Measurements from ENCODE around the gene CSRP3.

Gene CSRP3

DNA sequence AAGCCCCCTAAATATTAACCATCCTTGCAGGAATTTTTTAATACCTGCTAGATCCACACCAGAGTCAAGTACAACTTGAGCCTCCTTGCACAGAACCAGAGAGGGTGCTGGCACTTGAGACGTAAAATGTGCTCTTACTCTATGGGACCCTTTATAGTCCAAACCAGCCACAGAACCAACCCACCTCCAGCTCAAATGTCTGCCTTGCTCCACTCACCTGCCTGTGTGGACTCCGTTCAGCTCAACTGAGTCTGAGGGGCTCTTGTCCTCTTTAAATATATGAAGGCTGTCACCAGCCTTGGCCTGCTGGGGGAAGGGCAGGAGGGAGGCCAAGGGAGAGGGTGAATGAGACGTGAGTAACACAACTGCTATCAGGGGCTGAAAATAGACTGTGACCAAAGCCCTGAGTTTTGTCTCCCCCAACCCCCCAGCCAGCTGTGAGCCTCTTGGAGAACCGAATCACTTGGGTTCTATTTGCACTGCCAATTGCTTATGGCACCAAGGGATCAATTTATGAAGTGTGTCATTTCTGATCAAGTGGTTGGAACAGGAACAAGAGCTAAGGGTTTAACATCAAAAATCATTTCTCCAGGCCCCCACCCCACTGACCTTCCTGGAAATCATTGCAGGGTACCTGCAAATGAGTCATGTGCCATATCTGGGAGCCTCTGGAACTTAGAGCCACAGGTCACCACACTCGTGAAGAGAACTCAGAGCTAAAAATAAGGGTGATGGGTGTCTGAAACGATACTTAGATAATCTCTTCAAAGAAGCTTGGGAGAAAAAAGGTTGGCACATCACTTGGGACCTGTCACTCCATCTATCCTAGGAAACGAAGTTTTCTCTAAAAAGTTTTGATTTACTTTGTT, at the start of gene CSRP3:
CSRP3 (minus strand) TSS at position 247 of the 869 bp plus-strand sequence. CDS start 9,535 bp downstream, outside the sequence.
- DNase-seq = no peak

DNA sequence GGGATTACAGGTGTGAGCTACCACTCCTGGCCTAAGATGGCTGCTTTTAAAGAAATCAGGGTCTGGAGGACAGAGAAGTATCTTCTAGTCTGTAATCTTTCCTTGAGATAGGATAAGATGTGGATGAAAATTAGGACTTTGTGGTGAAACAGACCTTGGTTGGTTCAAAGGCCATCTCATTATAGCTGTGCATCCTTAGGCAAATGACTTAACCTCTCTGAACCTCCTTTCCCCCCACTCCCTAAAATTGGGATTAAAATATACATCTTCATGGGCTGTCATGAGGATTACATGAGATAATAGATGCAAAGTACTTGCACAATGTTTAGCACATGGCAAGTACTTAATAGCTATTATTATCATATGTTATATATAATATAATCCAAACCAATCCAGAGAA, 49.8 kb upstream of the CSRP3 start:
- no peak for DNase-seq

DNA sequence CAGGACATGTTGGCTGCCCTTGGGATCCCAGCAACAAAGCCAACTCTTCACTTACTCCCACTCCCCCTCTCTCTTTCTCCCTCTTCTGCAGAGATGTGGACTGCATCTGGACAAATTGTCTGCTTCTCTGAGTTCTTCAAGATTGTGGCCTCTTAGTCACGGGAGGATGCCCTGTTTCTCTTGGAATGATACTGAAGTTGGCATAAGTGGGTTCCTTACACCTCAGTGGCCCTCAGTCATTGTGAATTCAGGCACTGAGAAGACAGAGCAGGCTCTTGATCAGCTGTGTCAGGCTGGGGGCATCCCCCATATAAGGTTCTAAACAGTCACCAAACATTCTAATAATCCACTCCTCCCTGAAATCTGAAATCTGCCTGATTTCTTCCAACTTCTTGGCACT, 45.0 kb upstream of the CSRP3 start:
- DNase-seq = no peak

DNA sequence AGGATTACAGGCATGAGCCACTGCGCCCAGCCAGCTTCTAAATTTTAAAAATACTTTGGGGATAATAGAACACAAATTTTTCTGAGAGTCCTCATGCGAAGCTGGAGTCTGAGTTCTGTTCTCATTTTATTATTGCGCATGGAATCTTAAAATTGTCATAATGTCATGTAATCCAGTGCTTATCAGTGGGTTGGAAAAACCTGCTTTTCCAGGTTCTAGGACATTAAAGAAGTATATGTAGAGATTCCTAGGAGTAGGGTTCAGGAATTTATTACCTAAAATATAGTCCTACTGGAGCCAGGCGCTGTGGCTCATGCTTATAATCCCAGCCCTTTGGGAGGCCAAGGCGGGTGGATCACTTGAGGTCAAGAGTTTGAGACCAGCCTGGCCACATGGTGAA, 43.6 kb upstream of the CSRP3 start:
- no peak for DNase-seq

DNA sequence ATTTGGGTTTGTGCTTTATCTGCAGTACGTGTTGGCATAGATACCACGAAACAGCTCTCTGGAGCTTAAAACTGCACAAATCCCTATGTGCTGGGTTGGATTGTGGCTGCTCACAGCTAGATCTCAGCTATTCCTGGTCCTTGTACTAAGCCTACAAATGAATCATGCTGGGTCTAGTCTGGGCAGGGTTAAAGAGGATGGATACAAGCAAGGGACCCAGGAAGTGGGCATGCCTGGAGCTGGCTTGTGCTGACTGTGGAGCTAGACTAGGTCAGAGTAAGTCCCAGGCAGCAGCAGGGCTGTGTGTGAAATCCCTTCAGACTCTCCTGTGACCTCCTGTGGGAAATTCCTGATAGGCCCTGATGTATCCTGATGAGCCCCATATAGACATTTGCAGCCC, 42.8 kb upstream of the CSRP3 start:
- no peak for DNase-seq

DNA sequence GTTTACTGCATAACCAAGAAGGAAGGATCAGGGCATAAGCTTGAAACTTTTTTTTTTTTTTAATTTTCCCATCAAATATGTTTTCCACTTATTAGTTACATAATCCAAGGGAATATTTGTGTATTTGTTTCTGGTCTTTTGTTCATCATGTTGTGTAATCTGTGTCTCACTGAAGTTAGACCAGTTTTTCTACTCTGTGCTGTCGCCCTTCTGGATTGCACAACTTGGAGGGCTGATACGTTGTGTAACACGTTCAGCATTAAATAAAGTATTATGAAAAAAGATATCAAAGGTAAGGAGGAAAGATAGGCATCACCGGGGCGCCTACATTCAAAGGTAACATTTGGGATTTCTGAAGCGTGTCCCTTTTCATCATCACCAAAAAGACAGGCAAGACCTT, 42.3 kb upstream of the CSRP3 start:
- no peak for DNase-seq

DNA sequence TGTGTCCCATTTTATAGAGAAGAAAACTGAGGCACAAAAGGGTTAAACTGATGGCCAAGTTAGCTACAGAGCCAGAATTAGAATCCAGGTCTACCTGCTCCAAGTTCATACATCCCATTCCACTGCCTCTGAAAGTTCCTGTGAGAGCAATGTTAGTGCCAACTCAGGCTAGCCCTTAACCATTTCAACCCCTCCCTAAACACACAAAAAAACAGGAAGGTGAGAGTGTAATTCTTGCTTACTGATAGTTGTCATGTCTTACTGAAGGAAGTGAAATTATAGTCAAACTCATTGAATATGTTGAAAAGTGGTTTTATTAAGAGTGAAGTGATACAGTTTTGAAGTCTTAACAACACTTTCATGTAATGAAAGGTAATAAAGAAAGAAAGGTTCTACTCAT, 41.8 kb upstream of the CSRP3 start:
- no peak for DNase-seq

DNA sequence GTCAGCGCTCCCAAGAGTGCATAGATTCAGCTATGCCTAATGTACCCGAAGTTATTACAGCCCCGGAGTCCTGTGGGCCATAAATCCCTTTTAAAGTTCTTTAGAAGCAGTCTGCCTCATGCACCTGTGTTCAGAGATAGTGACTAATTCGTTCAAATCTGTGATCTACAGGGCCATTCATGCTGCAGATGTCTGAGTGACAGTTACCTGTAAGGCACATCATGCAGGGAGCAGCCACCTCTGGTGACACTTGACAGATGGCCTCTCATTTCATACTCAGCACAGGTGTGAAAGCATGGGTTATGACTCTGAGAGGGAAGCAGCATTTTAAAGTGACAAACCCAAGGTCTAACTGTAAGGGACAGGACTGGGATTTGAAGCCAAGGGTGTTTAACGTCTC, 41.4 kb upstream of the CSRP3 start:
- no peak for DNase-seq

DNA sequence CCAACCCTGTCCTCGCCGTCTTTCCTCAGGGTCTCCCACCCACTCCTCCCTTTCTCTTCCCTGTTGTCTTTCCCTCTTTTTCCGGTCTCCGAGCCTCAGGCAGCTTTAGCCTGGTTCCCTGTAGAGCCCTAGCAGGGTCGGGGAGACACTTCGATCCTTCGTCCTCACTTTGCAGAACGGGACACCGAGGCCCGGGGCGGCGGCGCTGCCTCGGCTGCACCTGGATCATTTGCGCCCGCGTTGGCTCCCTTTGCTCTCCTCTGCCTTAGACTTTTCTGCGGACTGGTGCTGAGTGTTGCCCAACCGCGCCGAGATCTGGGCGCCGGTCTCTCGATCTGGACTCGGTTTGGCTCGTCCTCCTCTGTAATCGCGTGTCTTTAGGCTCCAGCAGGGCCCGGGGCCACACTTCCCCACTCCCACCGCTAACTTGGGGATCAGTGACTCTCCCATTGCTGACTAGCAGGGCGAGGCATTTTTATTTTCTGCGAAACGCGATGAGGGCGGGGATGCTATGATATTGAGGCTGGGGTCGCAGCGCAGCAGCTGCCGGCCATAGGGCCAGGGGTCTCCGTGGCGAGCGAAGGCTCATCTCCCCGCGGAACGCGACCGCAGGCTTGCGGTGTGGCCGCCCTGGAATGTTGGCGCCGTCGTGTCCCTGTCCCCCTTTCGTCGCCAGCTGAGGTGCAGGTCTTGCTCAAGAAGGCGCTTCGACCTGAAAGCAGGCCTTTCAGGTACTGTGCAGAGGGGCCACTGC, 40.6 kb upstream of the CSRP3 start:
- DNase-seq = no peak

DNA sequence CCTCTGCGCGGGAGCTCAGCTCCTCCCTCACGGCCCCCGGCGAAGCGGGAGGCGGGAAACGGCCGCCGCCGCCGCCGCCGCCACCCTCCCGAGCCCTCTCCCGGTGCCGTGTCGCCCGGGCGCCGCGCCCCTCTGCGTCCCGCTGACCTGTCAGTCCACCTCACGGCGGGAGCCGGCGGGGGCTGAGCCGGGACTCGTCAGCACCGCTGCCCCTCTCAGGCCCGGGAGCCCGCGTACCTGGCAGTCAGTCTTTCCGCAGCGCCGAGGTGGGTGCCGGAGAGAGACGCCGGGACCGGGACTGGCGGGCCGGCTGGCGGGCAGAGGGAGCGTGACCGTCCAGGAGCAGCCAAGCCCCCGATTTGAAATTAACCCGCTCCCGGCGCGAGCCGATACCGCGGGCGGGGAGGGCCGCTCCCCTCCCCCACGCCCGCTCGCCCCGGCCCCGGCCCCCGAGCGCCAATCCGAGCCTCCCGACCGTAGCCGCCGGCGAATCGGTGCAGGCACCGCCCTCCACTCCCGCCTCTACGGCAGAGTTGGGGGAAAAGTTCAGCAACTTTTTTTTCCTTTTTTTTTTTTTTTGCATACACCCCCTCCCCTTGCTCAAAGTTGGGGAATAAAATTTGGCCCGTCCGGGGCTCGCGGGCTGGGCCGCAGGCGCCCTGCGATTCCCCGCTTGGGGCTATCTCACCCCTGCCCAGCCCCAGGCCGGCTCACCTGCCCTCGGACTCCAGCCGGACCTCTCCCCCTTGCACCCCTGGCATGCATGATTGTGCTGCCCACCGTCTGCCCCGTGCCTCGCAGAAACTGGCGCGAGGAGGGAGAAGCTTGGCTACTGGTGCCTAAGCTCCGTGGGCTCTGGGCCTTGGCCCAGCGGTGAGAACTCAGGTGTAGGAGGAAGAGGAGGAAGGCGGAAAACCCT, 39.7 kb upstream of the CSRP3 start:
- no peak for DNase-seq

DNA sequence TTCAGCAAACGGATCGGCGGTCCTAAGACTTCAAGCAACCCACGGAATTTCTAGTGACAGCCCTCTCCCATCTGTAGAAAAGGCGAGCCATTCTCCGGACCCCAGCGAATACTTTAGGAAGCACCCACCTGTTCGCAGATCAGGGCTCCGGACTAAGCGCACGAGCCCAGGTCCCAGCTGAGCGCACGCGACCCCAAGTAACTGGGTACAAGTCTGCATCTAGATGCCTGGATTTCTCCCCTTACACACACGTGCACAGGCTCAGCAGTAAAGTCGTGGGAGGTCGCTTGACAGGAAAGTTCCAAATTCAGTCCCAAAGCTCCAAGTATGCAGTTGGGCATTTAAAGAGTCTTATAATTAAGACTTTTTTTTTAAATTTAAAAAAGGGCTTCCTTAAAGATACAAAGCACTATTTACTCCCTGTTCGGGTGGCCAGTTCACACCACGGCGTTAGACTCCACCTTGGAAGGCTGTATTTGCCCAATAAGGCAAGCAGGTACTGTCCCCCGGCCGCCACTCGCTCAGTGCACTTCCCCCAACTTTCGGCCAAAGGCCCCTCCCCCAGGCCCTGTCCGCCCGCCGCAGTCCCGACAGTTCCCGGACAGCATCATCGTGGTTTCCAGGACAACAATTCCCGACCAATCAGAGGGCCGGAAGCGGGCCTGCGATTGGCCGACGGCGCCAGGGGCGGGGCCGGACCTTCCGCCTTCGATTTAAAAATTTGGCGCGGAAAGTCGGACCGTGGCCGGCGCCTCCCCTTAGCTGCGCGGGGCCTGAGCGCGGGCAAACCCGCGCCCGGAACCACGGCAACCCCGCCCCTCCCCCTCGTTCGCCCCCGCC, 38.9 kb upstream of the CSRP3 start, which contains the start of gene E2F8:
E2F8 (minus strand) TSS at position 526 of the 840 bp plus-strand sequence. CDS start 824 bp downstream, outside the sequence.
- peak; percentile 87 to 90 for DNase-seq

DNA sequence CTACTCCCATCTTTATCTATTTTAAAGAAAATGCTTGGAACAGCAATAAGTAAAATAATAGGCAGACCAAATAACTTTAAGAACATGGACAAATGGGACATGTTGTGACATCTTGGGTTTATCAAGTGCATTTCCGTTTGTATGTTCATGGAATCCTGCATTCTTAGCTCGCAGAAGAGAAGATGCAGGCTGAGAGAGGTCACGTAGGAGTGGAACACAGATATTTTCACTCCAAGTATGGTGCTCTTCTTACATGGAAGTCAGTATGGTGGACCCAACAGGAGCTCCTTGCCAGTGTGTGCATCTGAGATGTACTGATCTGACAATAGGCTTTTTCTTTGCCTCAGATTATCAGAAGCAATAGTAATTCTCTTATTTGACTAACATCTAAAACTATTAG, 37.3 kb upstream of the CSRP3 start:
- no peak for DNase-seq

DNA sequence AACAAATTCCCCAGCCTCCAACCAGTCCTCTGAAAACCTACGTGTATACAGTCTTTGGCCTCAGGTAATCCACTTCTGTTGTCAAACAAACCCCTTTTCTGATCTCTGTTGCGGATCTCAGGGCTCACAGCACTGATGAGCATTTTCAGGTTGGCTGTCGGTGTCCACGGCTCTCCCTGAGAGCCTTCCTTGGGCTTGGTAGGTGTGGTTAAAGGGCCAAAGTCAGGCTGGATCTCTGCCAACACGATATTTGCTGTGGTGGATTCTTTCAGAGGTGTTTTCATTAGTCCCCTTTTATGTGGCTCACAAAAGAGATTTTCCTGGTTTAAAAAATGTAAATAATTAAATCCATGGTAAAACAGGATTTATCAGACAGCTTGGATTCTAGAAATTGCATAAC, 36.0 kb upstream of the CSRP3 start:
- DNase-seq = no peak

DNA sequence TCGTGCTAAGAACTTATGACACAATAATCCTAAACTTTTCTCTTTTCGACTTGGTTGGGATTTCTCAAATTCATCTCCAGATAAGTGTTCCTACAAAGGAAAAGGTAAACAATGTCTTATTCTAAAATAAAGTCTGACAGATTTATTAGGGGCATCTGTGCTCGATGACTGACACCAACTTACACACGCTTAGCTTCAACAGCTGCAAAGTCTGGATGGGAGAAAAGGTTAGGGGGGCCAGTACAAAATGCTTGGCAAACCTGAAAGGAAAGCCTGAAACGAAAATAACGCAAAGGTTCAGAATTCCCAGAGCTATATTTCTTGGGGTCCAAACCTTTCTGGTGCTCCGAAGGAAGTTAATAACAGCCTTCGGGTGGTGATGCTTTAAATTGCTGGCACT, 35.6 kb upstream of the CSRP3 start:
- DNase-seq = no peak

DNA sequence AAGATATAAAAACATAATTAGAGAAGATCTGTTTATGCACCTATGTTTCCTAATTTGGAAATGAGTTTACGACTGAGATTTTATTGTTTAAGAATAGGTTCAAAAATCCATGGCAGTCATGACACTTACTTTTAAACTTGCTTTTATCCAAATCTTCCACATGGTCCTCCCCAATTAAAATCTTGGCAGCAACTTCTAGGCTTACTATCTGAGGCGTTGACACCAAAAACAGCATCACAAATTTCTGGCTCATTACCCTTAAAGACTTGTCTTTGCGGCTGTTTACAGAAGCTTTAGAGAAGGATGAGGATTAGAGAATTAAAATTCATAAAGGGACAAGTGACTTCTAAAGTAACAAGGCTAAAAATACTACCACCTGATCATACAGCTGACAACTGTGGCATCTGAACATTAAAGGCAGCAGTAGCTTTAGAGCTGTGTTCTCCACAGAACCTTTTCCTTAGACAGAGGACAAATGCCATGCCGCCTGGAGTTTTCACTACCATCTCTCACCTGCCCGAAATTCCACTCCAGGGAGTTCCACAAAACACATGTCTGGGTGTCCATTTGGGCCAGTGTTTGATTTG, 32.5 kb upstream of the CSRP3 start:
- no peak for DNase-seq

DNA sequence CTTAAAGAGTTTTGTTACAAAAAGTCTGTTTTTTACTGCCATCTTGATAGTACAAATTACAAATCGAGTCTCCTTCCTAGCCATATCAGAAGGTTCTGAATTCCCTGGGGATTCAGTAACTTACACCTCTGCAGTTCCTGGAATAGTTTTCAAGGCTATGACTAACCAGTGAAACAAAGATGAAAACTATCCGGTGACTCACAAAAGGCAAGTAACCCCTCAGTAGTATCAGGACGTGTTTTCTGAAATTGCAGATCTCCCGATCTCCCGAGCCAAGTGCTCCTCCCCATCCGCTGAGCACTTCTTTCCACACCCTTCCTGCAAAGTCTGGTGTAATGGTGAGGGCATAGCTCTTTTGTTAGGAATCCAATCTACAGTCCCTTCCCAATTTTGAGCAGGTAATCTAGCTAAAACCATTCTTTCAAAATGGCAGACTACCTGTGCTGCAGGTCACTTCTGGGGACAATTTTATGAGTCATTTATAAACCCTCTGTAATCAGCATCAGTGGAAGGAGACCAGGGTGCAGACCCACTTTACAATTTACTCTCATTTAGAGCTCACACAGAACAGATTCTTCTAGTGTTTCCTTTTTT, 31.2 kb upstream of the CSRP3 start:
- DNase-seq = no peak

DNA sequence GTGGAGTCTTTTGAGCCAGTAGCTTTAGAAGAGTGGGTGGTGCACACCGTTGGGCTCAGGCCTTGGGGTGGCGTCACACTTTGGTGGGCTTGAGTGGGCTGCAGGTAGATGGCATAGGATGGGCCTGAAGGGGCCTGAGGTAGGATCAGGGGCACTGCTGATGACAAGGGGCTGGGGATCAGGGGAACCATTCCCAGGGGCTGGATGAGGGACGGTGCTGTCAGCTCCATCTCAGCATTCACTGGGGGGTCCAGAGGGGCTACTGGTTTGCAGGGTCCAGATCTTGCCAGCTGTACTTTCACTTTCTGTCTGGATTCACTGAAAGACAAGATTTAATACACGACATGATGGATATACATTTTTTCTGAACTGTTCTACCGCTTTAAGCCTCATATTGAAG, 27.9 kb upstream of the CSRP3 start:
- no peak for DNase-seq

DNA sequence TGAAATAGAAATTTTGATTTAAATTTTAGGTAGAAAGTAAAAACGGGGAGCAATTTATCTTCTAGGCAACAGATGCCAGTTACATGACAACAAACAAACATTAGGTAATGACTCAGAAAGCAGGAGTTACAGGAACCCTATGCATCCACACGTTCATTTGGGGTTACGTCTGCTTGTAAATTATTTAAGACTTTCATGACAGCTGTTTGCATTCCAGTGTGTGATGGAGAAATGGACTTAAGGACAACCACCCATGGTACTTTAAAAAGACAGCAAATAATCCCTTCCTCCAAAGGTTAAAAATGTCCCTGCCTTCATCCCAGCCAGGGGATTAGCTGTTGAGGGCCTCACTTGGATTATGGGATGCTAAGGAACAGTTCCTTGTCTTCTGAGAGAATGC, 27.2 kb upstream of the CSRP3 start:
- DNase-seq = no peak

DNA sequence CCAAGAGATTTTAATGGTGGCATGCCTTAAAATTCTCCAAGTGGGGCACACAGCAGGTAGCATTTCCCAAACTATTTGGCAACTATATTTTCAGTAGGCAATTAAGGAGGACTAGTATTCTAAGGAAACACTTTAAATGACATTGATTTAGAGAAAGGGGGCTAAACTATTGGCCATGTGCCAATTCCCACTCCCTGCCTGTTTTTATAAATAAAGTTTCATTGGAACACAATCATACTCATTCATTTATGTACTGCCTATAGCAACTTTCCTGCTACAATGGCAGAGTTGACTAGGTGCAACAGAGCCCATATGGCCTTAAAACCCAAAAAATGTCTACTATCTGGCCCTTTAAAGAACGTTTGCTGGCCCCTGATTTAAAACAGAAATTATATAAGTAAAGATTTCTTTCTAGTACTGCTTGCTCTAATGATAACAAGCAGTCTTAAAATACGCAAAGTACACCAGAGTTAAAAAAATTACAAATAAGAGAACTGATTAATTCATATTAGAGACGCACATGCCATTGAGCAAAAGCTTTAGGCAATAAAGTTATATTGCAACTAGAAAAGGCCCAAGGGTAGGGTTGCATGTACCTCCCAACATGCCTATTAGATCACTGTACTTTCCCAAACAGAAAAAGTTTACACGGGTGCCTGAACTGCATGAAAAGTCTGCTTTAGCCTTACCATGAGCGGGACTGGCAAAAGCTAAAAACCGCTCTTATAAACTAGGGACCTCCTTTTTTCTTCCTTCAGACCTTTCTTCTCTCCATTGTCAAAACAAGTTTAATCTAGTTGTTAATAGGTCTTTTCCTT, 24.8 kb upstream of the CSRP3 start:
- no peak for DNase-seq

DNA sequence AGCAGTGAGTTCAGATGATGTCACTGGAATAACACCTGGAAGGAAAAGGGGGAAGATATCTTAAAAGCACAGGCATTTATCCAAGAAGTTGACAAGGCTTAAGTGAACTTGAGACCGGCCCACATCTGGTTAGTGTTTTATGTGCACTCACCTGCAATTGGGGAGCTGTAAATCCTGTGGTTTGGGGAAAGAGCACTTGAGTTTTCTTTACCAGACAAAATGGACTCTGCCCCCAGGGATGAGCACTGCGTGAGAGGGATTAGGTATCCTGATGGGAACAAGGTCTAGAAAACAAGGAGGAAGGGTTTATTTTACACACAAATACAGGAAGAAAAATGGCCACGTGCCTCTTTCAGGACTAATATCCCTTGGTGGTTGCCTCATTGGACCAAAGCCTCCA, 23.8 kb upstream of the CSRP3 start:
- DNase-seq = no peak
